HCT116 (cell line): Measurements from ENCODE around the gene CTTNBP2. TPM values are rescaled to one million over a fixed set of nuclear protein-coding genes. Genes with fewer than 3 reads are reported as not detected.

Experiments used
- ATAC-seq: fragments of 200-7000 bp; cut with Tn5 transposase; 2 replicates; pipeline ENCODE4 v1.9.1; 2020; ENCODE audit warnings: mild to moderate bottlenecking, moderate library complexity
- BruUV-seq: library from RNA; stranded (reverse); fragments of 400-500 nt; replicated peaks from 2 replicates; lab custom pipeline; 2021; lab: Mats Ljungman, UMichigan
- CTCF ChIA-PET: fragments of 300-600 bp; sonication (Branson Sonifier 250); formaldehyde crosslinking; loops from one replicate; lab custom pipeline; 2021; ENCODE audit warnings: antibody characterized with exemption; lab: Charles Lee
- POLR2A ChIA-PET: fragments of 300-600, 350-600 bp; sonication (Branson Sonifier 250); formaldehyde crosslinking; loops from one replicate; lab custom pipeline; 2021; ENCODE audit warnings: antibody characterized with exemption; lab: Charles Lee
- RAD21 ChIA-PET, 2 experiments: fragments of 300-600 bp; sonication (Branson Sonifier 250); formaldehyde crosslinking; loops; one replicate each; lab custom pipeline; 2023; ENCODE audit warnings: low total read pairs in 2 of 2; ENCODE audit not compliant: uncharacterized antibody in 2 of 2, unreplicated experiment in 2 of 2, low non-redundant PET in 1 of 2; lab: Charles Lee
- DNase-seq: peaks from one replicate; pipeline ENCODE4 v3.0.0-alpha.2; 2010; ENCODE audit warnings: low read depth, low spot score
- H2AFZ ChIP-seq: fragments of 200-600 bp; shearing (Covaris generic), sonication (generic); 2 replicates; pipeline ENCODE4 v1.6.1; 2017; ENCODE audit warnings: low read depth, mixed run types, mixed read lengths, antibody characterized with exemption, low read length; ENCODE audit not compliant: poor library complexity, severe bottlenecking
- H3K27ac ChIP-seq: 2 replicates; pipeline ENCODE4 v1.5.1; 2012; ENCODE audit warnings: low read depth, low read length
- H3K27me3 ChIP-seq: fragments of 200-600 bp; sonication (generic); 2 replicates; pipeline ENCODE4 v1.6.1; 2016; ENCODE audit warnings: mixed run types, low read length, mixed read lengths; ENCODE audit not compliant: insufficient read depth
- H3K36me3 ChIP-seq, 2 experiments: fragments of 200-500 bp in 1 of 2; fragments of 200-600 bp in 1 of 2; sonication (Bioruptor generic) in 1 of 2; sonication (generic) in 1 of 2; 2 replicates each; pipeline versions ENCODE4 v1.5.1 to v1.6.1; 2014 to 2016; ENCODE audit warnings: low read length in 2 of 2, inconsistent platforms in 1 of 2, mixed read lengths in 1 of 2, mixed run types in 1 of 2; ENCODE audit not compliant: insufficient read depth in 2 of 2, control insufficient read depth in 1 of 2
- H3K4me1 ChIP-seq, 2 experiments: fragments of 200-600 bp in 1 of 2; sonication (generic) in 1 of 2; 2 replicates each; pipeline versions ENCODE4 v1.5.1 to v1.6.1; 2012 to 2017; ENCODE audit warnings: low read length in 2 of 2, inconsistent platforms in 1 of 2, mild to moderate bottlenecking in 1 of 2, mixed read lengths in 1 of 2, mixed run types in 1 of 2, moderate library complexity in 1 of 2; ENCODE audit not compliant: insufficient read depth in 2 of 2, control insufficient read depth in 1 of 2
- H3K4me2 ChIP-seq: fragments of 200-600 bp; sonication (generic); 2 replicates; pipeline ENCODE4 v1.6.1; 2017; ENCODE audit warnings: mixed run types, low read length, mixed read lengths
- H3K4me3 ChIP-seq, 2 experiments: fragments of 200-600 bp in 1 of 2; sonication (generic) in 1 of 2; replicated peaks in 1 of 2; 2 replicates each; pipeline ENCODE4 v1.5.1; 2011 to 2016; ENCODE audit warnings: low read length in 2 of 2, control low read depth in 1 of 2, low read depth in 1 of 2, mild to moderate bottlenecking in 1 of 2, mixed read lengths in 1 of 2, mixed run types in 1 of 2
- H3K79me2 ChIP-seq: fragments of 200-600 bp; sonication (generic); 2 replicates; pipeline ENCODE4 v1.6.1; 2017; ENCODE audit warnings: mild to moderate bottlenecking, mixed run types, low read length, moderate library complexity, mixed read lengths; ENCODE audit not compliant: insufficient read depth
- H3K9ac ChIP-seq: fragments of 200-600 bp; sonication (generic); 2 replicates; pipeline ENCODE4 v1.6.1; 2016; ENCODE audit warnings: low read length, mixed read lengths
- H3K9me2 ChIP-seq: fragments of 200-600 bp; sonication (generic), shearing (Covaris generic); 2 replicates; pipeline ENCODE4 v1.6.1; 2017; ENCODE audit warnings: mixed run types, mild to moderate bottlenecking, moderate library complexity; ENCODE audit not compliant: insufficient read depth
- H3K9me3 ChIP-seq, 2 experiments: fragments of 200-500 bp in 1 of 2; fragments of 200-600 bp in 1 of 2; sonication (Bioruptor generic) in 1 of 2; sonication (generic) in 1 of 2; 2 replicates each; pipeline ENCODE4 v1.6.1; 2014 to 2017; ENCODE audit warnings: low read length in 2 of 2, mixed read lengths in 2 of 2, inconsistent platforms in 1 of 2, low read depth in 1 of 2, mild to moderate bottlenecking in 1 of 2, mixed run types in 1 of 2, moderate library complexity in 1 of 2; ENCODE audit not compliant: control insufficient read depth in 1 of 2, insufficient read depth in 1 of 2
- H4K20me1 ChIP-seq: fragments of 200-600 bp; sonication (generic), shearing (Covaris generic); 2 replicates; pipeline ENCODE4 v1.6.1; 2017; ENCODE audit warnings: mixed run types, mild to moderate bottlenecking, moderate library complexity; ENCODE audit not compliant: insufficient read depth
- CTCF ChIP-seq, 3 experiments: fragments of 200-600 bp in 1 of 3; sonication (generic) in 1 of 3; IDR thresholded peaks in 2 of 3; conservative IDR thresholded peaks in 1 of 3; 2 replicates each; pipeline ENCODE4 v1.5.1; 2012 to 2017; ENCODE audit warnings: low read depth in 2 of 3, low read length in 2 of 3, antibody characterized with exemption in 1 of 3, borderline replicate concordance in 1 of 3, control low read depth in 1 of 3, mild to moderate bottlenecking in 1 of 3, mixed read lengths in 1 of 3, mixed run types in 1 of 3, moderate library complexity in 1 of 3; ENCODE audit not compliant: insufficient read depth in 1 of 3
- EGR1 ChIP-seq: IDR thresholded peaks from 2 replicates; pipeline ENCODE4 v1.6.1; 2012; ENCODE audit warnings: low read depth
- EZH2phosphoT487 ChIP-seq: fragments of 200-600 bp; IDR thresholded peaks from 2 replicates; pipeline ENCODE4 v1.6.1; 2018; ENCODE audit warnings: antibody characterized with exemption, borderline replicate concordance
- JUND ChIP-seq: IDR thresholded peaks from 2 replicates; pipeline ENCODE4 v1.6.1; 2012
- RAD21 ChIP-seq: IDR thresholded peaks from 2 replicates; pipeline ENCODE4 v1.6.1; 2012; ENCODE audit warnings: low read depth, mild to moderate bottlenecking
- REST ChIP-seq: IDR thresholded peaks from 2 replicates; pipeline ENCODE4 v1.6.1; 2012; ENCODE audit warnings: low read depth
- SIN3A ChIP-seq: IDR thresholded peaks from 2 replicates; pipeline ENCODE4 v1.6.1; 2012; ENCODE audit warnings: low read depth
- SP1 ChIP-seq: IDR thresholded peaks from 2 replicates; pipeline ENCODE4 v1.6.1; 2012; ENCODE audit warnings: low read depth
- SRF ChIP-seq: IDR thresholded peaks from 2 replicates; pipeline ENCODE4 v1.6.1; 2012; ENCODE audit warnings: low read depth
- TCF7L2 ChIP-seq: IDR thresholded peaks from 2 replicates; pipeline ENCODE4 v1.7.0; 2011; ENCODE audit warnings: borderline replicate concordance, inconsistent platforms; ENCODE audit not compliant: insufficient read depth, insufficient read length; ENCODE audit errors: extremely low read depth
- YY1 ChIP-seq: IDR thresholded peaks from 2 replicates; pipeline ENCODE4 v1.6.1; 2011; ENCODE audit warnings: low read length, low read depth, moderate library complexity, mild to moderate bottlenecking; ENCODE audit not compliant: insufficient replicate concordance; ENCODE audit errors: extremely low read depth
- ZFX ChIP-seq: fragments of 450-650 bp; IDR thresholded peaks from 2 replicates; pipeline ENCODE4 v1.6.1; 2017
- ZNF274 ChIP-seq: fragments of 200-500 bp; sonication (Bioruptor generic); IDR thresholded peaks from 2 replicates; pipeline ENCODE4 v1.6.1; 2014; ENCODE audit warnings: mild to moderate bottlenecking, low read depth, low read length, inconsistent platforms
- intact Hi-C: fragments of 100-400 bp; cut with micrococcal nuclease; formaldehyde crosslinking; loops from 2 replicates; pipeline ENCODE4 v1.10.0; 2022
- total RNA-seq: library from RNA; stranded (reverse); gene quantifications from one replicate; pipeline ENCODE4 v1.2.1, GENCODE V29; 2021; ENCODE audit not compliant: unreplicated experiment

Gene CTTNBP2
- total RNA-seq, 1 experiment from 2014 or later, result 5.4 TPM

GRCh38 chr7:117908031-117908795 is 35.0 kb upstream of the CTTNBP2 start:
- Histone ChIP-seq H3K27me3 (no peaks in the 10 kb centered on the region), H3K9ac (no peak overlapping the region), H2AFZ (no peak overlapping the region), H4K20me1 (no peaks in the 10 kb centered on the region), H3K9me2 (no peaks in the 10 kb centered on the region), H3K36me3 (no peaks in the 10 kb centered on the region), H3K9me3 (no peaks in the 10 kb centered on the region), H3K27ac (no peak overlapping the region), H3K4me3 (no peak overlapping the region), H3K4me1 (no peaks in the 10 kb centered on the region), H3K79me2 (no peaks in the 10 kb centered on the region), H3K4me2 (no peak overlapping the region)
- intact Hi-C loops, result no loop called here
- no peak for DNase-seq
- no TSS peak for BruUV-seq
- no peak for TF ChIP-seq TCF7L2
- TF ChIP-seq CTCF (IDR thresholded peaks at IDR 0.05 in 2 of 3, conservative IDR thresholded peaks at IDR 0.05 in 1 of 3; ENCODE audit: borderline replicate concordance in 1 of 3, insufficient read depth in 1 of 3, low read depth in 2 of 3, low read length in 2 of 3), result no peak
- no peak for TF ChIP-seq SIN3A
- no peak for TF ChIP-seq EZH2phosphoT487
- TF ChIP-seq ZNF274, result no peak
- no peak for TF ChIP-seq EGR1
- no peak for TF ChIP-seq ZFX
- no peak for TF ChIP-seq SP1
- TF ChIP-seq RAD21, result no peak
- no peak for TF ChIP-seq REST
- no peak for TF ChIP-seq YY1
- TF ChIP-seq JUND, result no peak
- no peak for TF ChIP-seq SRF
- ChIA-PET POLR2A (no interaction called here), CTCF (no interaction called here), RAD21 (no interaction called here)
- no peak for ATAC-seq
